NCI-H82 treated with DMSO at 0.1 percent for 48 hours (cell line): ENCODE results near the gene F2RL2.
A peak's percentile ranks its signal among the peaks of the same experiment; 100 is the strongest.

Source experiments
- DNase-seq: peaks from one replicate; lab custom pipeline; 2025; ENCODE audit not compliant: unreplicated experiment; lab: John Stamatoyannopoulos, UW

The F2RL2 gene, protein sequence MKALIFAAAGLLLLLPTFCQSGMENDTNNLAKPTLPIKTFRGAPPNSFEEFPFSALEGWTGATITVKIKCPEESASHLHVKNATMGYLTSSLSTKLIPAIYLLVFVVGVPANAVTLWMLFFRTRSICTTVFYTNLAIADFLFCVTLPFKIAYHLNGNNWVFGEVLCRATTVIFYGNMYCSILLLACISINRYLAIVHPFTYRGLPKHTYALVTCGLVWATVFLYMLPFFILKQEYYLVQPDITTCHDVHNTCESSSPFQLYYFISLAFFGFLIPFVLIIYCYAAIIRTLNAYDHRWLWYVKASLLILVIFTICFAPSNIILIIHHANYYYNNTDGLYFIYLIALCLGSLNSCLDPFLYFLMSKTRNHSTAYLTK

GRCh38 chr5:76622973-76623596 is at the start of gene F2RL2:
Gene F2RL2, minus strand, starts transcription at chr5:76623403. Its CDS starts 173 bp downstream, at chr5:76623230.
- no peak for DNase-seq

DNA sequence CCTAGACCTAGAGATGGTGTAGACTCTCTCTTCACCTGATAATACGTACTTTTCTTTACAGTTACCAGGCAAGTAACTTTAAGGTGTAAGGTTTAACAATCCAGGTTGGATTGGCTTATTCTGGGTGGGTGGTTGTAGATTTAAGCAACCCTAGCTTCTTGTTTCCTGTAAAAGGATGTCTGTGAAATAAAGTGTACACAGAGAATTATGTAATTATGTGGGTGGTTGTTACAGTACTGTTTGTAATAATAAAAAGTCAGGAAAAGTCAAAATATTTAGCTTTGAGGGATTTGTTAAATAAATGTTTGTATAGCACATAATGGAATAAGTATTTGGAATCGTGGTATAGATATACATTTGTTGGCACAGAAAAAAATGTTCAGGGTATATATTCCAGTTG is 49.0 kb upstream of the F2RL2 start:
- DNase-seq = no peak

- no peak for DNase-seq
These were observed 47.3 kb upstream of the F2RL2 start for GRCh38 chr5:76670508-76670907.

GRCh38 chr5:76669245-76669644 is 46.0 kb upstream of the F2RL2 start:
- DNase-seq = no peak

DNA sequence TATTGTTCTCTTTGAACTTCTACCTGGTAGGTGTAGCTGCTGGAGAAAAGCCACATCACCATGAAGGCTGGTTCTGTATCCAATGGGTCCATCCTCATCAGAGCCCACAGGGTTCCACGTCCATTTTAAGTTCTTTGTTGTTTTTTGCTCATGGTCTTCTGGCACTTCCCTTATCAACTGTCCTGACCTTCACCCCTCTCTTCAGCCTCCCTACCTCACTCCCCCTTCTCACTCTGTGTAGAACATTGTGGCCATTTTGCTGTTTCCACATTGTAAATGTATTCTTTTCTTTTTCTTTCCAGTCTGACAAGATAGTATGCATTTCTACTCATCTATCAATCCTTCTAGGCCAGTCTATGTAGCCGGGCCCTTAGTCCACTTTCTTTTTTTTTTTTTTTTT is 44.3 kb upstream of the F2RL2 start:
- DNase-seq = no peak

- no peak for DNase-seq
These were observed 40.9 kb upstream of the F2RL2 start for GRCh38 chr5:76664079-76664478.

DNA sequence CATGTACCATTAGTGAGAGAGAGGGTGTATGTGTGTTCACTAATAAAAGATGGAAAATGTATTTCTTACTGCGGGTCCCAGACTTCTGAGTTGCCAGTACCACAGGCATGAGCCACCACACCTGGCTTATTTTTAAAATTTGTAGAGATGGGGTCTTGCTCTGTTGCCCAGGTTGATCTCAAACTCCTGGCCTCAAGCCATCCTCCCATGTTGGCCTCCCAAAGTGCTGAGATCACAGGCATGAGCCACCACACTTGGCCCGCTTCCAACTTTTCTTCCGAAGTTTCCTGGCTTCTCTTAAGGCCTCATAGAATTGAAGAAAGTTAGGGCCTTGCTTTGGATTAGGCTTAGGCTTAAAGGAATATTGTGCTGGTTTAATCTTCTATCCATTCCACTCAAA is 40.4 kb upstream of the F2RL2 start:
- DNase-seq = no peak

DNA sequence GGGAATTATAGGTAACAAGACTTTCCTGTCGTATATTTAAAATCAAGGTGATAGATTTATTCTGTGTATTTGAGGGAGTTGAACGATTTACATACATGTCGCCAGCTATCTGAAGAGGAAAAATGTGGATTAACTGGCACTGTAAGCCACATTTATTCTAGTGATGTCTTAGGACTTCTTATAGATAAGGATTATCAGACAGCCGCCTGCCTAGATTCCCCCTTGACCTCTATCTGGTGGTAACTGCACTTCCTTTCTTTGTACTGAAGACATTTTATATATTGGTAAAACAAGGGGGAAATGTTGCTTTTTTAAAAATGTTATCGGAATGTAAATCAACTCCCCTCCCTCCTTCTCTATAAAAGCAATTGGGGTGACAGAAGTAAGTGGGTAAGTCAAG is 39.3 kb upstream of the F2RL2 start:
- DNase-seq = no peak

DNA sequence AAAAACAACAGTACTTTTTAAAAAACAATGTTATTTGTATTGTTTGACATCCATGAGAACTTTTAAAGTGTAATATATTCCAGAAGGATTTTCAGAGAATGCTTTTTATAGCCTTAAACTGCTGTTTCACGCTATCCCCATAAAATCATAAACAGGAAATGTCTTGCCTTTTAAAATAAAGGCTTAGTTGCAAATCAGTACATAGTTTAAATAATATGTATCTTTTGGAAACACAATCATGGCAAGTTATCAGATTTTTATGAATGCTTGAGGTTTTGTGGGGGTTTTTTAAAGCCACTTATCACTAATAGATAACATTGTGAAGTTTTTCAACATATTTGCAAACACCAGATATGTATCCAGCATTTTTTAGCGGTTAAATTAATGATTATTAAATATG is 37.2 kb upstream of the F2RL2 start:
- no peak for DNase-seq

- DNase-seq = no peak
These were observed 34.6 kb upstream of the F2RL2 start for GRCh38 chr5:76657683-76658311.

DNA sequence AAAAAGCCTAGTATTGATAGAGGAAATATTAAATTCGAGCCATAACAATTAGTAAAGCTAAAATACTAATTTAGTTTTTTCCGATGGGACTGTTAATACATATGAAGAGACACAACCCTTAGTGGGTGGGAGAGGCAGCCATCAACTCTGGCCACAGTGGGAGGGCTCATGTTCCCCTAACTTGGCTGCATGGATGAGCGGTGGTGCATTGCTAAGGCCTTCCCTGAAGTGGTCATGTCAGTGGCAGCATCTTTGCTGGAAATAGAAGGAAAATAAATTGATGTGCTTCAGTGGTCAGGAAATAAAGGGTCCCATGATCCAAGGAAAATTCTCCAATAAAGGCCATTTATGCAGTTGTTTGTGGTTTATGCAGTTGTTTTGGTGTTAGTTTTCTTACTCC is 33.9 kb upstream of the F2RL2 start:
- no peak for DNase-seq

DNA sequence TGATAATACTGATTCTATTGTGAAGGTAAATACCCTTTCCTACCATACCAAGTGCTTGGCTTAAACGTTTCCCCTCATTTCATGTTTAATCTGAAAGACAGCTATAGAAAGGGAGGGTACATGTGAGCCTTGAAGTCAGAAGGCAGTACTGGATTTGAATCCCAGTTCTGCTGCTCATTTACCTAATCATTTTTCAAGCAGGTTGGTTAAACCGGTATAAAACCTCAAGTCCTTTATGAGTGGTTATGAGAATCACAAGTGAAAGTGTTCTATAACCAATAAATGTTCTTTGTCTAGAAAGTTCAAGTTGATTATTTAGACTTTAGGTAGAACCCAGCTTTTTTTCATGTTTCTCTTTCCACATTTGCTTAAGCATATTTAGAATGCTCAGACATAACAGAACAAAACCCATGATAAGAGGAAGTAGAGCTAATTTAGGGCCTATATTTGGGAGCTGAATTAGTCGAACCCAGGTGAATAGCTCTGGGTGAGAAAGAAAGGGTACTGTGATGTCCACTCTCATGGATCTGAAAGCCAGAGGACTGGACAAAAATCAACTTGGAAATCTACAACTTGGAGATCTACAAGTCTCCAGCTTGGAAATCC is 29.7 kb upstream of the F2RL2 start:
- no peak for DNase-seq

DNA sequence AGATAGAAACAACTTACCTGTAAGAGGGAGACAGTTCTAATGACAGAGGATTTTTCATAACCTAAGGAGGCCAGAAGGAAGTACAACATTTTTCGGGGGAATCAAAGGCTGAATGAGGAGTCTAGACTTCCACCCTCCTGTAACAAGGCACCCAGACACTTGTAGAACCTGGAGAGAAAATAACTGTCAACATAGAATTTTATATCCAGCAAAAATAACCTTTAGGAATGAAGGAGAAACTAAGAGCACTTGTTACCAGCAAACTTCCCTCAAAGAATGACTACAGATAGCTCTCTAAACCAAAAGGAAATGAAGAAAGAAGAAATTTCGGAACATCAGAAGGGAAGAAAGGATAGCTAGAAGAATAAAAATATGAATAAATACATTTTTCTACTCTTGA is 25.9 kb upstream of the F2RL2 start:
- DNase-seq = no peak

DNA sequence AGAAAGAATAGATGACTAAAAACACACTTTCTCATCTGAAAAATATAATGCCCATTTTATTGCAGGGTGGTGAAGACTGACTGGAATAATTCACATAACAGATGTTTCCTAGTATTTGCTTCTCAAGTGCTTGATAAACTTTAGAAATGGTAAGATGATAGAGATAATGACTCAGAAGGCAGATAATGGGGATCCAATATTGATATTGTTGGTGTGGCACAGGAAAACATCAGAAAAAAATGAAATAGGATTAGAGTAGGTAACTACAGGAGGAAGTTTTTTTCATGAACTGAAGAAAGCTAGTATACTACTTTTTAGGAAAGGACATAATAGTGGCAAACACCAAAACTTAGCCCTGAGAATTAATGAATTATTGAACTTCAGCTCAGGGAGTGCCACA is 20.2 kb upstream of the F2RL2 start:
- DNase-seq = no peak

DNA sequence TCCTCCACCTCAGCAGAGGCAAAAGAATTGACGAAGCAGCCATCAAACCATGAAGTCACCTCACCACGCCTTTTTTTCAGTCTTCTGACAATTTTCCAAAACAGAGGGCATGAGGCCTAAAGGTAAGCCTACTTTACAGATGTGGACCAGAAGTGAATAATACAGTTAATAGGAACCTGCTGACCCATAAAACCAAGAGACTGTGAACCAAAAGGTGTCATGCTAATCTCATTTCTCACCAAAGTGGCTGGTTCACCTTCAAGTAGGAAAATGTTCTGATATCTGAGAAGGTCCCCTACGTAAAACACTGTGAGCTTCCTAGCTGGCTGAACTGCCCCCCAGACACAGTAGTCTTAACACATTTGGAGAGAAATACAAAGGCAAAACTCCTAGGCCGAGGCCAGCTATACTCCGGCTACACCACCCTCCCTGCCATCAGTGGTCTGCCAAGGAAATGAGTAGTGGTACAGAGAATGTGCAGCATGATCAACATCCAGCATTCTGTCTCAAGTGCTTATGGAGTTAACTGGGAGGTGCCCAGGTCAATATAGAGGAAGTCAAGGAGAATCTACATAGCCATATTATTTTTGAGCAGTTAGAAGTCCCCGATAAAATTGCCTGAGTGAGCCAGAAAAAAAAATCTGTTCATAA is 19.3 kb upstream of the F2RL2 start:
- DNase-seq = no peak

DNA sequence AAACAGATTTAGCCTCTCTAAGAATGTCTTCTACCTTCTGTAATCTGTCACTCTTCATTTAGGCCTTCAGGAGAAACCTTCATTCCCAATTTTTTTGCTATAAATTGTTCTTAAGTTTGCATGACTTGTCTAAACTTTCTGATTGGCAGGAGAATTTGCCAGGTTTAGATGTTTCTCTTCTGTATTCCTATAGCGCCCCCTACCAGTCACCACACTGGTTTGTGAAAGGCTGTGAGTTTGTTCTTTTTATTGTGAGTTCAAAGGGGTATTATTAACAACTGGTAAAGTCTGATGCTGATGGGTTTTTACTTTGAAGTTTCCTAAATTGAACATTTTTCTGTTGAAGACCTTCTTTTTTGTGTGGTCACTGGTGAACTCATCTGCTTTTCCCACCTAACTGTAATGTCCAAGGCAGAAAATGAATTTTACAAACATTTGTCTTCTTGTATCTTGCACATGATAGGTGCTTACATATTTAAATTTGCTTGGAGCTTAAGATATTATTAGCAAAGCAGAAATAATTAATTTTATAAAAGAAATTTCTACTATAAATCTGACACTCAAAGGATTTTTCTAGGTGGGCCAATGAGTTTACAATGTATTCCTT is 18.4 kb upstream of the F2RL2 start:
- peak; percentile 18 for DNase-seq

GRCh38 chr5:76638479-76638878 is 15.3 kb upstream of the F2RL2 start:
- DNase-seq = no peak

DNA sequence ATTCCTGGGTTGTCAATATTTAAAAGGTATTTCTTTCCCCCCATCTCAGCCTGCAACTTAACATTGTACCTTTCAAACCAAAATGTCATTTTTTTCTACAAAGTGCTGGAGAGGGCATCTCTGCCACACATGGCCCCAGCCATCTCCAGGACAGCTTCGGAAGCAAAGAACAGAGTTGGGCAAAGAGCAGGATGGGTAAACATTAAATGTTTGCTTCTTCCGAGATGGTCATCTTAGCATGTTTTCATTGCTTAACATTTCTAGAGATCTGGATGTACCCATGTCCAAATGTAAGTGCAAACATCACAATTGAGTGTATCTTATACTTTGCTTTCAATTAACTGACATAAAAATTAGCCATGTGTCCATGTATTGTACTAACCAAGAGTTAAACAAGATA is 14.3 kb upstream of the F2RL2 start:
- no peak for DNase-seq

DNA sequence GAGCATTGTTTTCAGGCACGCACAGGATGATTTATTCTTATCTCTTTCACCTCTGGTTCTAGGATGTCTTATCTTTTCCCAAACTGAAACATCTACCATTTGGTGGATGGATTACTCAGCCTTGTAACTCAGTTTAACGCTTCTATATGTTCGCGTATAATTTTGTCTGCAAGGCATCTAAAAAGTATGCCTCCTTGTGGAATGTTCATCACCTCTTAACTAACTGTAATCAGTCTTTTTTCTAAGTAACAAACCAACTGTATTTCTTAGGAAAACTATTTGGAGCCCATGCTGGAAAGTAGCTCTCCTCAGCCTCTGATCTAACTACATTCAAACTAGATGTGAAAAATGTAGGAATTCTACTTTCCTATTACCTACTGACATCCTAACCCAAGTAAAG is 11.5 kb upstream of the F2RL2 start:
- DNase-seq = no peak

DNA sequence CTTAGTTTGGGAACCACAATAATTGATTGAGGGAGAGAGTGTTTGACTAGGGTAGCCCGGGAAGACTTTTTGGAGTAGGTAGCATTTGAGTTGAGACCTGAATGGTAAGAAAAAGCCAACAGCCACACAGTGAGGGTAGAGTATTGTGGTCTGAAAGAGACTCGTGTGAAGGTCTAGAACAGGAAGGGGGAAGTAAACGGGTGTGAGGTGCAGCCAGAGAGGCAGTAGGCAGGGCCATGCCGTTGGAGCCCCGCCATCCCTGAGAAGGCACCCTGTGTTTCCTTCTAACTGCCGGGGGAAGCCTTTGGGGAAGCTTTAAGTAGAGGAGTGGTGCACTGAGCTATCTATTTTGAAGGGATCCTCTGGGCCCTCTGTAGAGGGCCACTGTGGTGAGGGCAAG is 3.5 kb upstream of the F2RL2 start:
- DNase-seq = no peak
